ENCODE data around the gene ARGLU1. TPM values are rescaled to one million over a fixed set of nuclear protein-coding genes. Genes with fewer than 3 reads are reported as not detected.
A peak's percentile ranks its signal among the peaks of the same experiment; 100 is the strongest.

The ARGLU1 gene
- polyA plus RNA-seq, 1 donor: 197 TPM

DNA sequence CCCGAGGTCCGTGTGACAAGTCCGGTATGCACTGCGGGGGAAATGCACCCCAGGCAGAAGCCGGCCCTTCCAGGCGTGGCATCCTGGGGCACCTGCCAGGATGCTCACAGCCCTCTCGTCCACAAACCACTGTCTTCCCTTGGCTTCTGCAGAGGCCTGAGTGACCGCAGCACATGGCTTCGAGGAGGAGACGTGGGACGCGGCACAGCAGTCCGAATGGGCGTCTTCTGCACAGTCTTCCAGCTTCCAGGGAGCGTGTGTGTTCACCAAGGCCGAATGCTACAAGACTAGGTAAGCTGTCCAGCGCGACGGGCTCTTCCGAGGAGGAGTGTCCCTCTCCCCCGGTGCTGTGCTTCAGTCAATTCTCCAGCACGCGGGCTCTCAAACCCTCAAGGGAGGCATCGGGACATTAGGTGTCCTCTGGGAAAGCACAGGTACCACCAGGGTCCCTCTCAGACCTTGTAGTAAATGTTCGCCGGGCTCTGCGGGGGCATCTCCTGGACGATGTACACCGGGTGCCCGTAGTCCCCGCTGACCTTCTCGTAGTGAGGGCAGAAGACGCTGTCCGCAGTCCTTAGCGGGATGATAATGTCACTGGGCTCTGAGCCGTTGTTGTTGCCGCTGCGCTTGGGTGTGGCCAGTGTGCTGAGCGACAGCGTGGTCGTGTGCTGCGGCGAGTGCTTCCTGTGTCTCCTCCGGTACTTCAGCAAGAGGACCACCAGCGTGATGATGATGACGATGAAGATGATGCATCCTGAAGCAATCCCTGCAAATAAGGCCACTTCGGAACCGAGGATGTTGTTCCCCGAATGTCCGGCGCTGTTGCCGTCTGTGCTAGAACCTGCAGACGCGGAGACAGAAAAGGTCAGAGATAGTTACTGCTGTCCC, 75.1 kb downstream of the ARGLU1 start:
- Histone ChIP-seq H3K27ac (ENCODE audit: low read length) (peak overlapping the region; percentile 77), H3K4me3 (ENCODE audit: low read length) (no peak overlapping the region), H3K9me3 (ENCODE audit: control insufficient read depth, low read depth, low read length) (peaks cover 7% of the 10 kb centered on the region), H3K36me3 (ENCODE audit: control insufficient read depth, insufficient read depth, low read length) (peaks cover 23% of the 10 kb centered on the region), H3K27me3 (ENCODE audit: control insufficient read depth, insufficient read depth, low read length) (no peaks in the 10 kb centered on the region), H3K4me1 (ENCODE audit: control insufficient read depth, insufficient read depth, low read length) (peaks cover 46% of the 10 kb centered on the region)
- no peak for DNase-seq
- 10% methylated on average over 2 of the region's 54 CpGs for WGBS (ENCODE audit: insufficient coverage, low lambda C conversion rate)

DNA sequence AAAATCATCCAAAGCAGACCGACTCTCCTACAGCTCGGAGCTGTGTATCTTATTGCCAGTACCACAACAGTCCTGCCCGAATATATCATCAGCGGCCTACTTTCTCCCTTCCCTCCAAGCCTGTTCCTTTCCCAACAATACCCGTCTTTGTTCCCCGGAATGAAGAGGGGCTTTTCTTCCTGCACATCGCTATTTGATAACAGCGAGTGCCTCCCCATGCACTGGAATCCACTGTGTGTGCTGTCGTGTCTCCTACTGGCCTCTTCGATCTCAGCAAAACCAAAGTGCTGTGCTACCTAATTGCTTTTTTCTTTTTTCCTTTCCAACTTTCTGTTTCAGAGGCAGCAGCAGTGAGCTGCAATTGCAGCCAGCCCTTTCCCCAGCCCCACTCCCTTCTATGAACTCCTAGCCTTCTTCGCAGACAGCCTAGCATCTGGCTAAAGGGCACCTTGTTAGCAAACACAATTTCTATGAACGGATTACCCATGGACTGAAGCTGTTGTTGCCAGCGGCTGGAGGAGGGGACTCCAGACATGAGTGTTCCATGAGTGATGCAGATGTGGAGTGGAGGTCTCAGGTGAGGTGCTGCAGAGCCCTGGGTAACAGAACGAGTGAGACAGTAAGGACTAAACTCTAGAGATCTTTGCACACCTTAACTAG, 75.9 kb downstream of the ARGLU1 start:
- peaks cover 23% of the 10 kb centered on the region for H3K36me3 ChIP-seq (ENCODE audit: control insufficient read depth, insufficient read depth, low read length)
- H3K27me3 ChIP-seq (ENCODE audit: control insufficient read depth, insufficient read depth, low read length): no peaks in the 10 kb centered on the region
- H3K9me3 ChIP-seq (ENCODE audit: control insufficient read depth, low read depth, low read length): peaks cover 7% of the 10 kb centered on the region
- no peak overlapping the region for H3K4me3 ChIP-seq (ENCODE audit: low read length)
- no CpG with 5 or more reads among the region's 14 CpGs for WGBS (ENCODE audit: insufficient coverage, low lambda C conversion rate)
- peaks cover 54% of the 10 kb centered on the region for H3K4me1 ChIP-seq (ENCODE audit: control insufficient read depth, insufficient read depth, low read length)
- DNase-seq: peak in 1 of 2 donors; percentile 68
- peak overlapping the region; percentile 77 for H3K27ac ChIP-seq (ENCODE audit: low read length)

Other genes starting within 250 kb of the ARGLU1 start
- 28.8 TPM for gene EFNB2, start 32.5 kb downstream of the ARGLU1 start, polyA plus RNA-seq

All from large intestine (tissue), 3 donors.